OCI-LY3 (cell line): Measurements from ENCODE around the gene SRC.

Experiments
- CTCF ChIP-seq: fragments of 200-600, 300-600 bp; sonication (generic); IDR thresholded peaks from 2 replicates; pipeline ENCODE4 v1.5.1; 2014; ENCODE audit warnings: antibody characterized with exemption, low read length, low read depth
- EZH2phosphoT487 ChIP-seq: fragments of 200-600 bp; shearing (Covaris generic); IDR thresholded peaks from 2 replicates; pipeline ENCODE4 v1.6.1; 2018; ENCODE audit warnings: antibody characterized with exemption, mixed run types, low read depth

- no peak for TF ChIP-seq CTCF
- no peak for TF ChIP-seq EZH2phosphoT487
Observed at GRCh38 chr20:37447688-37448087, 101.7 kb downstream of the SRC start.
